Trophoblast cell (in vitro differentiated cells and primary cell): ENCODE data around the gene SPINT3. TPM values are rescaled to one million over a fixed set of nuclear protein-coding genes. Genes with fewer than 3 reads are reported as not detected.

Experiments
- DNase-seq, 2 donors: peaks; one replicate each; pipeline ENCODE4 v3.0.0-alpha.2; 2016
- H2AFZ ChIP-seq: 2 replicates; pipeline ENCODE4 v1.6.1; 2013; ENCODE audit warnings: low read length, moderate library complexity, mild to moderate bottlenecking; ENCODE audit not compliant: insufficient read depth, poor library complexity
- H2AK5ac ChIP-seq: 2 replicates; pipeline ENCODE4 v1.6.1; 2013; ENCODE audit warnings: mild to moderate bottlenecking, low read length
- H2BK120ac ChIP-seq: 2 replicates; pipeline ENCODE4 v1.6.1; 2013; ENCODE audit warnings: low read length, mild to moderate bottlenecking, moderate library complexity; ENCODE audit not compliant: insufficient read depth, poor library complexity
- H2BK12ac ChIP-seq: 2 replicates; pipeline ENCODE4 v1.6.1; 2013; ENCODE audit warnings: mild to moderate bottlenecking, low read length, moderate library complexity
- H2BK5ac ChIP-seq: 2 replicates; pipeline ENCODE4 v1.6.1; 2013; ENCODE audit warnings: low read length, low read depth, moderate library complexity, mild to moderate bottlenecking; ENCODE audit not compliant: poor library complexity
- H3K14ac ChIP-seq: 2 replicates; pipeline ENCODE4 v1.6.1; 2013; ENCODE audit warnings: mild to moderate bottlenecking, low read length
- H3K18ac ChIP-seq: 2 replicates; pipeline ENCODE4 v1.6.1; 2013; ENCODE audit warnings: mild to moderate bottlenecking, low read length
- H3K23ac ChIP-seq: 2 replicates; pipeline ENCODE4 v1.6.1; 2013; ENCODE audit warnings: low read length
- H3K27ac ChIP-seq: 2 replicates; pipeline ENCODE4 v1.5.1; 2013; ENCODE audit warnings: low read depth, mild to moderate bottlenecking, inconsistent platforms, low read length, moderate library complexity
- H3K27me3 ChIP-seq: 2 replicates; pipeline ENCODE4 v1.6.1; 2013; ENCODE audit warnings: inconsistent platforms, mild to moderate bottlenecking, low read length, moderate library complexity; ENCODE audit not compliant: insufficient read depth
- H3K36me3 ChIP-seq, 2 experiments: 1 replicate in 1 of 2; 2 replicates in 1 of 2; pipeline ENCODE4 v1.6.1; 2013; ENCODE audit warnings: low read length in 2 of 2, mild to moderate bottlenecking in 2 of 2, moderate library complexity in 1 of 2; ENCODE audit not compliant: insufficient read depth in 2 of 2, control insufficient read depth in 1 of 2
- H3K4ac ChIP-seq: 2 replicates; pipeline ENCODE4 v1.6.1; 2013; ENCODE audit warnings: low read depth, mild to moderate bottlenecking, low read length, moderate library complexity
- H3K4me1 ChIP-seq, 2 experiments: 1 replicate in 1 of 2; 2 replicates in 1 of 2; pipeline ENCODE4 v1.6.1; 2013; ENCODE audit warnings: low read length in 2 of 2, mild to moderate bottlenecking in 2 of 2, moderate library complexity in 1 of 2; ENCODE audit not compliant: insufficient read depth in 2 of 2, control insufficient read depth in 1 of 2
- H3K4me2 ChIP-seq: 2 replicates; pipeline ENCODE4 v1.6.1; 2013; ENCODE audit warnings: inconsistent platforms, mild to moderate bottlenecking, low read length, moderate library complexity
- H3K4me3 ChIP-seq: 2 replicates; pipeline ENCODE4 v1.5.1; 2013; ENCODE audit warnings: mild to moderate bottlenecking, low read depth, low read length, inconsistent platforms
- H3K79me1 ChIP-seq: one replicate; pipeline ENCODE4 v1.6.1; 2013; ENCODE audit warnings: low read length
- H3K79me2 ChIP-seq: 2 replicates; pipeline ENCODE4 v1.6.1; 2013; ENCODE audit warnings: low read length, mild to moderate bottlenecking; ENCODE audit not compliant: control insufficient read depth, insufficient read depth, poor library complexity
- H3K9ac ChIP-seq: 2 replicates; pipeline ENCODE4 v1.6.1; 2013; ENCODE audit warnings: mild to moderate bottlenecking, low read length
- H3K9me3 ChIP-seq: 2 replicates; pipeline ENCODE4 v1.6.1; 2013; ENCODE audit warnings: low read depth, mild to moderate bottlenecking, control low read depth, inconsistent platforms, low read length; ENCODE audit not compliant: insufficient read depth
- H4K12ac ChIP-seq: 2 replicates; pipeline ENCODE4 v1.6.1; 2013; ENCODE audit warnings: low read depth, mild to moderate bottlenecking, low read length, moderate library complexity
- H4K8ac ChIP-seq: 2 replicates; pipeline ENCODE4 v1.6.1; 2013; ENCODE audit warnings: low read depth, mild to moderate bottlenecking, low read length, moderate library complexity
- H4K91ac ChIP-seq: one replicate; pipeline ENCODE4 v1.6.1; 2013; ENCODE audit warnings: low read depth, mild to moderate bottlenecking, low read length, moderate library complexity
- WGBS: extraction: QIAGEN DNeasy Blood & Tissue Kit; methylation state at CpG from one replicate; pipeline ENCODE4 v1.1.7; 2013; ENCODE audit warnings: missing lambda C conversion rate; ENCODE audit not compliant: insufficient read length, insufficient coverage; ENCODE audit errors: extremely low coverage; 5-methylcytosine and 5-hydroxymethylcytosine counted together
- polyA plus RNA-seq: library from polyadenylated mRNA; stranded (reverse); fragments of 200-250 nt; gene quantifications from 2 replicates; pipeline ENCODE4 v1.2.3, GENCODE V29; 2013

Gene SPINT3, protein sequence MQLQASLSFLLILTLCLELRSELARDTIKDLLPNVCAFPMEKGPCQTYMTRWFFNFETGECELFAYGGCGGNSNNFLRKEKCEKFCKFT
- polyA plus RNA-seq, result not detected in 2 replicates

DNA sequence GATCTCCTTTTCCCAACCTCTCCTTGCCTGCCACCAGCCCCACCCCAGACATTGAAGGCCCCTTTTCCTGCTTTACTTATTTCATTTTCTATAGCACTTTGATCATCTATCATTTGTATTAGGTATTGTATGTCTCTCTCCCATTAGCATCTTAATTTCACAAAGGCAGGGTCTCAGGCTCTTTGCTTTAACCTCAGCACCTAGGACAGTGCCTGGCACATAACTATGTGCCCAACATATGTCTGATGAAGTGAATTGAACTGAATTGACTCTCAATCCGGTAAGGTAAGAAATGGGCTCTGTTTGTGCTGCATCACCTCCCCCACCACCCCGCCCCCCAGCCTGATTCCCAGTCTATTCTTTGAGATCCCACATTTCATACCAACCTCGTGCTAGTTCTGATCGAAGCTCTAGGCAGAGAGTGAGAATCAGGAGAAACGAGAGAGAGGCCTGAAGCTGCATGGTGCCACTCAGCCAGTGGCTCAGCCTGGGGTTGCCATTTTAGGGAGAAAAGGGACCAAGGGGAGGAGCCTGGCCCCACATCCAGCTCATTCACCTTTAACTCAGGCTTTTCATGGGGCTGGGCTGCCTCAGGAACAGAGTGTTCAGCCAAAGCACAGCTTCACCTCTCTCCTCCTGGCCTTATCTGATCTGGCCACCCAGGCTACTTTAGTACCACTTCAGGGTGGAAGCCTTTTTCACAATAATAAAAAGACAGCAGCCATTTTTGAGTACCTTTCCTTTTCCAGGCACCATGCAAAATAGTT is at the start of gene SPINT3:
TSS of gene SPINT3 (minus strand) at position 476 of the 767 bp plus-strand sequence. CDS start at position 462, 14 bp downstream.
- no peak within 1 kb of the TSS for H3K9ac ChIP-seq
- H3K23ac ChIP-seq, result no peak within 1 kb of the TSS
- H3K79me1 ChIP-seq, result no peaks in the 10 kb centered on the region
- H2AFZ ChIP-seq, result no peak within 1 kb of the TSS
- H3K9me3 ChIP-seq, result no peaks in the 10 kb centered on the region
- no peaks in the 10 kb centered on the region for H3K36me3 ChIP-seq
- no peak within 1 kb of the TSS for H3K27ac ChIP-seq
- no peak within 1 kb of the TSS for H4K8ac ChIP-seq
- H2BK5ac ChIP-seq, result no peak within 1 kb of the TSS
- no peak within 1 kb of the TSS for H3K18ac ChIP-seq
- H3K79me2 ChIP-seq, result no peaks in the 10 kb centered on the region
- H2BK120ac ChIP-seq, result no peak within 1 kb of the TSS
- H3K4ac ChIP-seq, result no peak within 1 kb of the TSS
- H3K4me2 ChIP-seq, result no peak within 1 kb of the TSS
- no peak within 1 kb of the TSS for H2BK12ac ChIP-seq
- no peak within 1 kb of the TSS for H2AK5ac ChIP-seq
- peaks cover 0 to 2% of the 10 kb centered on the region in 2 experiments for H3K4me1 ChIP-seq
- no peak within 1 kb of the TSS for H4K91ac ChIP-seq
- H4K12ac ChIP-seq, result no peak within 1 kb of the TSS
- no peak for DNase-seq
- WGBS, result no CpG with 5 or more reads among the region's 5 CpGs
- no peaks in the 10 kb centered on the region for H3K27me3 ChIP-seq
- no peak within 1 kb of the TSS for H3K4me3 ChIP-seq
- no peak within 1 kb of the TSS for H3K14ac ChIP-seq

DNA sequence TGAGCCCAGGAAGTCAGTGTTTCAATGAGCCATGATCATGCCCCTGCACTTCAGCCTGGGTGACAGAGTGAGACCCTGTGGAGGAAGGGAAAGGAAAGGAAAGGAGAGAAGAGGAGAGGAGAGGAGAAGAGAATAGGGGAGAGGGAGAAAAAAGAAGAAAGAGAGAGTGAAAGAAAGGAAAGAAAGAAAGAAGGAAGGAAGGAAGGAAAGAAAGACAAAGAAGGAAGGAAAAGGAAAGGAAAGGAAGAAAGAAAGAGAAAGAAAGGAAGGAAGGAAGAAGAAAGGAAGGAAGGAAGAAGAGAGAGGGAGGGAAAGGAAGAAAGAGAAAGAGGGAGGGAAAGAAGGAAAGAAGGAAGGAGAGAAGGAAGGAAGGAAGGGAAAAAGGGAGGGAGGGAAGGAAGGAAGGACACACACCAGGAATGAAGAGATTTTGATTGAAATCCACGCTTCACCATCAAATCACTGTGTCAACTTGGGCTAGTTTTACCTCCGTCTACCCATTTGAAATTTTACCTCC is 49.4 kb upstream of the SPINT3 start:
- no peaks in the 10 kb centered on the region for H3K36me3 ChIP-seq
- no CpG with 5 or more reads among the region's 2 CpGs for WGBS
- H3K18ac ChIP-seq, result no peak overlapping the region

DNA sequence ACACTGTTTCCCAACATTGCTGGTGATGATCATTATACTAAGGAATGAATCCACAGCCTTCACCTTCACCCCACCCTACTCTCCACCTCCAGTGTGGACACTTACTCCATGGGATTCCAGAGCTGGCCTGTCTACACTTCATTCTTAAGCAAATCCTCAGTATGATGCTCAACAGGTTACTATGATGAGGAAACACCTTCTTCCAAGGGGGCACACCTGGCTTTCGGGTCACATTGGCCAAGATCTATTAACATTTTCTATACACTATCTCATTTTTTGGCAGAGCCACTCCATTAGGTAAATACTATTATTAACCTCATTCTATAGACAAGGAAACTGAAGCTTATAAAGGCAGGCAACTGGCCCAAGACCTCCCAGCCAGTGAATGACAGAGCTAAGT is 39.8 kb upstream of the SPINT3 start:
- H3K14ac ChIP-seq, result no peak overlapping the region
- no peak overlapping the region for H2BK12ac ChIP-seq
- no CpG with 5 or more reads among the region's 1 CpG for WGBS
- no peaks in the 10 kb centered on the region for H3K4me1 ChIP-seq
- no peak overlapping the region for H3K4me2 ChIP-seq
- no peak for DNase-seq
- H2BK120ac ChIP-seq, result no peak overlapping the region
- no peak overlapping the region for H2AFZ ChIP-seq
- H4K91ac ChIP-seq, result no peak overlapping the region
- no peaks in the 10 kb centered on the region for H3K79me2 ChIP-seq
- no peaks in the 10 kb centered on the region for H3K36me3 ChIP-seq
- no peak overlapping the region for H3K23ac ChIP-seq
- H3K9ac ChIP-seq, result no peak overlapping the region
- no peaks in the 10 kb centered on the region for H3K27me3 ChIP-seq
- H3K4ac ChIP-seq, result no peak overlapping the region
- H2BK5ac ChIP-seq, result no peak overlapping the region
- H4K12ac ChIP-seq, result no peak overlapping the region
- H3K9me3 ChIP-seq, result peaks cover 2% of the 10 kb centered on the region
- no peak overlapping the region for H3K27ac ChIP-seq
- no peak overlapping the region for H4K8ac ChIP-seq
- H2AK5ac ChIP-seq, result no peak overlapping the region
- no peak overlapping the region for H3K18ac ChIP-seq
- H3K4me3 ChIP-seq, result no peak overlapping the region
- H3K79me1 ChIP-seq, result no peaks in the 10 kb centered on the region

More for the DNA sequence above, 49.4 kb upstream of the SPINT3 start:
- H2AK5ac ChIP-seq, result no peak overlapping the region
- no peak for DNase-seq
- no peak overlapping the region for H4K12ac ChIP-seq
- no peaks in the 10 kb centered on the region for H3K79me1 ChIP-seq
- H4K8ac ChIP-seq, result no peak overlapping the region
- no peak overlapping the region for H3K14ac ChIP-seq
- no peaks in the 10 kb centered on the region for H3K4me1 ChIP-seq
- no peaks in the 10 kb centered on the region for H3K27me3 ChIP-seq
- H3K27ac ChIP-seq, result no peak overlapping the region
- H2BK120ac ChIP-seq, result no peak overlapping the region
- H3K79me2 ChIP-seq, result no peaks in the 10 kb centered on the region
- H4K91ac ChIP-seq, result no peak overlapping the region
- H3K4me3 ChIP-seq, result no peak overlapping the region
- H2AFZ ChIP-seq, result no peak overlapping the region
- no peak overlapping the region for H3K23ac ChIP-seq
- no peak overlapping the region for H3K4me2 ChIP-seq
- no peaks in the 10 kb centered on the region for H3K9me3 ChIP-seq
- no peak overlapping the region for H3K4ac ChIP-seq
- no peak overlapping the region for H2BK12ac ChIP-seq
- no peak overlapping the region for H2BK5ac ChIP-seq
- H3K9ac ChIP-seq, result no peak overlapping the region

DNA sequence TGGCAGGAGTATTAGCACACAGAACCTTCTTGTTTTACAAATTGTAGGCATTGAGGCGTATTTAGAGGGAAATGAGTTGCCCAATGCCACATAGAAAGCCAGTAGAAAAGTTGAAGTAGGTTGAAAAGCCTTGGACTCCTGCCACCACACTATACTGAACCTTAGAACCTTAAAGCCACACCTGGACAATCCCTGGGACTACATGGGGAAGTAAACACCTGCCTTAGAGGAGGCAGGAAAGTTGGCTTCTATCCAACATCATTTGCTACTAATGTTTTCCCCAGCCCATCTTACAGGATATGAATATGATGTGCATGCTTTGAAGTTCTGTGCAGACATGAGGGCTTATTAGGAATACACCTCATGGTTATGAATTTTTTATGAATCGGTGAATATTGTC is 37.0 kb upstream of the SPINT3 start:
- Histone ChIP-seq H3K36me3 (no peaks in the 10 kb centered on the region), H3K4me2 (no peak overlapping the region), H2AFZ (no peak overlapping the region), H2BK120ac (no peak overlapping the region), H3K14ac (no peak overlapping the region), H3K9me3 (peaks cover 2% of the 10 kb centered on the region), H3K4me3 (no peak overlapping the region), H3K27ac (no peak overlapping the region), H3K9ac (no peak overlapping the region), H4K8ac (no peak overlapping the region), H3K23ac (no peak overlapping the region), H2BK12ac (no peak overlapping the region), H4K91ac (no peak overlapping the region), H3K27me3 (no peaks in the 10 kb centered on the region), H3K18ac (no peak overlapping the region), H3K4ac (no peak overlapping the region), H2AK5ac (no peak overlapping the region), H3K79me2 (no peaks in the 10 kb centered on the region), H3K4me1 (no peaks in the 10 kb centered on the region), H2BK5ac (no peak overlapping the region), H4K12ac (no peak overlapping the region), H3K79me1 (no peaks in the 10 kb centered on the region)
- WGBS, result no CpG with 5 or more reads among the region's 2 CpGs
- no peak for DNase-seq
